Measurements from ENCODE around the gene MGMT.

The MGMT gene

GRCh38 chr10:129773359-129773990 is 306.4 kb downstream of the MGMT start:
- no peak for DNase-seq (ENCODE audit: low read depth in 2 of 2)

- no peak for DNase-seq (ENCODE audit: low read depth in 2 of 2)
Observed at GRCh38 chr10:129774082-129774735, 307.2 kb downstream of the MGMT start.

GRCh38 chr10:129774736-129775401 is 307.8 kb downstream of the MGMT start:
- no peak for DNase-seq (ENCODE audit: low read depth in 2 of 2)

GRCh38 chr10:129775681-129776080 is 308.6 kb downstream of the MGMT start:
- DNase-seq (ENCODE audit: low read depth in 2 of 2) = no peak

GRCh38 chr10:129777687-129778086 is 310.6 kb downstream of the MGMT start:
- DNase-seq (ENCODE audit: low read depth in 2 of 2) = no peak

- no peak for DNase-seq (ENCODE audit: low read depth in 2 of 2)
Observed at GRCh38 chr10:129778571-129778970, 311.5 kb downstream of the MGMT start.

GRCh38 chr10:129779126-129780111 is 312.4 kb downstream of the MGMT start:
- DNase-seq (ENCODE audit: low read depth in 2 of 2) = no peak

GRCh38 chr10:129780198-129780597 is 313.2 kb downstream of the MGMT start:
- DNase-seq (ENCODE audit: low read depth in 2 of 2) = no peak

GRCh38 chr10:129780901-129781795 is 314.1 kb downstream of the MGMT start:
- DNase-seq (ENCODE audit: low read depth in 2 of 2) = no peak

GRCh38 chr10:129784291-129784690 is 317.2 kb downstream of the MGMT start:
- no peak for DNase-seq (ENCODE audit: low read depth in 2 of 2)

GRCh38 chr10:129784891-129785290 is 317.9 kb downstream of the MGMT start:
- DNase-seq (ENCODE audit: low read depth in 2 of 2) = no peak

- no peak for DNase-seq (ENCODE audit: low read depth in 2 of 2)
Observed at GRCh38 chr10:129785536-129785981, 318.5 kb downstream of the MGMT start.

GRCh38 chr10:129786216-129786615 is 319.2 kb downstream of the MGMT start:
- no peak for DNase-seq (ENCODE audit: low read depth in 2 of 2)

- DNase-seq (ENCODE audit: low read depth in 2 of 2) = no peak
Observed at GRCh38 chr10:129787557-129787956, 320.5 kb downstream of the MGMT start.

- DNase-seq (ENCODE audit: low read depth in 2 of 2) = no peak
Observed at GRCh38 chr10:129788215-129788614, 321.2 kb downstream of the MGMT start.

- DNase-seq (ENCODE audit: low read depth in 2 of 2) = no peak
Observed at GRCh38 chr10:129790715-129791446, 323.8 kb downstream of the MGMT start.

GRCh38 chr10:129792141-129792540 is 325.1 kb downstream of the MGMT start:
- DNase-seq (ENCODE audit: low read depth in 2 of 2) = no peak

GRCh38 chr10:129792864-129793263 is 325.8 kb downstream of the MGMT start:
- no peak for DNase-seq (ENCODE audit: low read depth in 2 of 2)

- DNase-seq (ENCODE audit: low read depth in 2 of 2) = no peak
Observed at GRCh38 chr10:129793479-129793878, 326.4 kb downstream of the MGMT start.

- no peak for DNase-seq (ENCODE audit: low read depth in 2 of 2)
Observed at GRCh38 chr10:129793996-129794395, 327.0 kb downstream of the MGMT start.
